HepG2 (cell line): ENCODE results near the gene ZSCAN26. TPM values are rescaled to one million over a fixed set of nuclear protein-coding genes. Genes with fewer than 3 reads are reported as not detected.

Experiments used
- HDAC2 ChIP-seq: sonication (generic); formaldehyde crosslinking; IDR thresholded peaks from 2 replicates; pipeline ENCODE4 v1.4.0; 2020; ENCODE audit warnings: missing genetic modification reagents
- HNRNPUL1 ChIP-seq: fragments of 200-400 bp; formaldehyde crosslinking; IDR thresholded peaks from 2 replicates; pipeline ENCODE4 v1.6.1; 2017; ENCODE audit warnings: low read depth, mild to moderate bottlenecking, low read length, moderate library complexity
- MTA3 ChIP-seq: sonication (generic); formaldehyde crosslinking; IDR thresholded peaks from 2 replicates; pipeline ENCODE4 v1.4.0; 2020; ENCODE audit warnings: missing genetic modification reagents
- MXD4 ChIP-seq: IDR thresholded peaks from 2 replicates; pipeline ENCODE4 v1.6.1; 2016; ENCODE audit warnings: mild to moderate bottlenecking, missing biosample characterization, missing genetic modification reagents
- REST ChIP-seq, 2 experiments: IDR thresholded peaks; 2 replicates each; pipeline ENCODE4 v1.6.1; 2011 to 2012; ENCODE audit warnings: low read length in 2 of 2, borderline replicate concordance in 1 of 2, low read depth in 1 of 2, mild to moderate bottlenecking in 1 of 2, moderate library complexity in 1 of 2
- SIX4 ChIP-seq: sonication (generic); formaldehyde crosslinking; IDR thresholded peaks from 2 replicates; pipeline ENCODE4 v1.4.0; 2020; ENCODE audit warnings: missing genetic modification reagents
- SOX13 ChIP-seq, 3 experiments: fragments of 450-650 bp in 1 of 3; sonication (generic) in 1 of 3; formaldehyde crosslinking in 1 of 3; IDR thresholded peaks in 2 of 3; conservative IDR thresholded peaks in 1 of 3; 2 replicates each; pipeline versions ENCODE4 v1.5.0 to v1.6.1; 2016 to 2020; ENCODE audit warnings: antibody characterized with exemption in 1 of 3, mild to moderate bottlenecking in 1 of 3, missing compliant biosample characterization in 1 of 3, missing genetic modification reagents in 1 of 3, moderate library complexity in 1 of 3
- TBX3 ChIP-seq: fragments of 450-650 bp; IDR thresholded peaks from 2 replicates; pipeline ENCODE4 v1.6.1; 2017; ENCODE audit warnings: antibody characterized with exemption, mild to moderate bottlenecking, inconsistent platforms, borderline replicate concordance
- TFE3 ChIP-seq: IDR thresholded peaks from 2 replicates; pipeline ENCODE4 v1.6.1; 2016
- ZGPAT ChIP-seq: IDR thresholded peaks from 2 replicates; pipeline ENCODE4 v1.6.1; 2016; ENCODE audit warnings: mild to moderate bottlenecking
- ZNF430 ChIP-seq: sonication (generic); formaldehyde crosslinking; IDR thresholded peaks from 2 replicates; pipeline ENCODE4 v1.9.0; 2021; ENCODE audit warnings: mild to moderate bottlenecking, missing genetic modification reagents
- ZNF572 ChIP-seq: sonication (generic); formaldehyde crosslinking; IDR thresholded peaks from 2 replicates; pipeline ENCODE4 v1.5.1; 2020; ENCODE audit warnings: mild to moderate bottlenecking, missing genetic modification reagents
- ZNF704 ChIP-seq: sonication (generic); formaldehyde crosslinking; IDR thresholded peaks from 2 replicates; pipeline ENCODE4 v1.8.1; 2023; ENCODE audit warnings: mild to moderate bottlenecking, inconsistent platforms, moderate library complexity, missing genetic modification reagents, borderline replicate concordance
- polyA plus RNA-seq, 8 experiments: library from polyadenylated mRNA; depleted of rRNA in 3 of 8; stranded (reverse) in 7 of 8; unstranded in 1 of 8; fragments of >200 nt; fragmentation: Illumina TruSeq in 4 of 8; extraction: Trizol in 4 of 8; gene quantifications; 2 replicates each; pipeline versions ENCODE4 v1.2.1 to v1.2.3, GENCODE V29; 2011 to 2016; ENCODE audit warnings: low read depth in 4 of 8, missing spikeins in 1 of 8, mixed read lengths in 1 of 8; ENCODE audit not compliant: insufficient read depth in 1 of 8
- total RNA-seq, 5 experiments: library from RNA; depleted of rRNA; stranded (reverse); fragments of >200 nt; fragmentation: Illumina TruSeq; extraction: Trizol; gene quantifications; 2 replicates each; pipeline ENCODE4 v1.2.3, GENCODE V29; 2016; ENCODE audit warnings: low read depth in 1 of 5

ZSCAN26 gene
- total and polyA plus RNA-seq, 2 of the 13 experiments (the other 11 are each of a cell fraction or from before 2014, with no cell fraction given), result 12.0 to 15.6 TPM

- TF ChIP-seq HDAC2, result peak; percentile 75
- peak; percentile 41; the same call in 1 of the 2 replicates for TF ChIP-seq MXD4
- TF ChIP-seq ZGPAT, result peak; percentile 92; the same call in 1 of the 2 replicates
- peak; percentile 86; the same call in 1 of the 2 replicates for TF ChIP-seq ZNF430
- TF ChIP-seq REST (IDR thresholded peaks at IDR 0.05; ENCODE audit: borderline replicate concordance in 1 of 2, low read depth in 1 of 2, low read length in 2 of 2), result no peak
- peak; percentile 61 for TF ChIP-seq TFE3
- 0 out of 2 replicates have a peak, but pooled peaks have one; percentile 40 for TF ChIP-seq SIX4 (CRISPR knock-in tag)
- no peak for TF ChIP-seq SOX13 (IDR thresholded peaks at IDR 0.05)
- TF ChIP-seq SOX13 (CRISPR knock-in tag; conservative IDR thresholded peaks at IDR 0.05 in 1 of 2, IDR thresholded peaks at IDR 0.05 in 1 of 2), result peak in 1 of 2 experiments; percentile 33; a peak in 1 of 4 replicates
- TF ChIP-seq HNRNPUL1, result no peak
- TF ChIP-seq ZNF704 (CRISPR knock-in tag), result peak; percentile 76; the same call in 1 of the 2 replicates
- TF ChIP-seq MTA3 (CRISPR knock-in tag), result no peak
- 0 out of 2 replicates have a peak, but pooled peaks have one; percentile 45 for TF ChIP-seq ZNF572 (CRISPR knock-in tag)
- TF ChIP-seq TBX3, result peak; percentile 93
These were observed at the start of gene ZSCAN26 (continued) for GRCh38 chr6:28266962-28267694.
